GM21619 (cell line): ENCODE measurements around the gene SLC7A9.
"Not testable (repeated sequence)": the region's sequence is repeated elsewhere in the genome, so short reads cannot be mapped to it uniquely, and the experiment has no call there.

Experiments used
- ATAC-seq: cut with Tn5 transposase; IDR thresholded peaks from one replicate; pipeline ENCODE4 v1.9.1; 2021; ENCODE audit not compliant: unreplicated experiment

The SLC7A9 gene

GRCh38 chr19:32864318-32865007 is 5.1 kb downstream of the SLC7A9 start:
- ATAC-seq = no peak

GRCh38 chr19:32863841-32864240 is 5.7 kb downstream of the SLC7A9 start:
- no peak for ATAC-seq

GRCh38 chr19:32863301-32863700 is 6.3 kb downstream of the SLC7A9 start:
- ATAC-seq = no peak

- no peak for ATAC-seq
Observed at GRCh38 chr19:32862741-32863140, 6.8 kb downstream of the SLC7A9 start.

GRCh38 chr19:32862173-32862572 is 7.4 kb downstream of the SLC7A9 start:
- no peak for ATAC-seq

- ATAC-seq = no peak
Observed at GRCh38 chr19:32861596-32861995, 8.0 kb downstream of the SLC7A9 start.

GRCh38 chr19:32859591-32859990 is 10.0 kb downstream of the SLC7A9 start:
- ATAC-seq = no peak

GRCh38 chr19:32858559-32858958 is 11.0 kb downstream of the SLC7A9 start:
- ATAC-seq = no peak

GRCh38 chr19:32858155-32858554 is 11.4 kb downstream of the SLC7A9 start:
- no peak for ATAC-seq

GRCh38 chr19:32857584-32857983 is 12.0 kb downstream of the SLC7A9 start:
- no peak for ATAC-seq

GRCh38 chr19:32856818-32857217 is 12.7 kb downstream of the SLC7A9 start:
- not testable (repeated sequence) for ATAC-seq

- no peak for ATAC-seq
Observed at GRCh38 chr19:32852216-32852615, 17.4 kb downstream of the SLC7A9 start.

GRCh38 chr19:32848035-32848434 is 21.5 kb downstream of the SLC7A9 start:
- ATAC-seq = not testable (repeated sequence)

- ATAC-seq = no peak
Observed at GRCh38 chr19:32843716-32844245, 25.8 kb downstream of the SLC7A9 start.

GRCh38 chr19:32842061-32842460 is 27.5 kb downstream of the SLC7A9 start:
- no peak for ATAC-seq

GRCh38 chr19:32837531-32837930 is 32.0 kb downstream of the SLC7A9 start:
- ATAC-seq = no peak

- ATAC-seq = not testable (repeated sequence)
Observed at GRCh38 chr19:32833388-32833787, 36.2 kb downstream of the SLC7A9 start.

- ATAC-seq = not testable (repeated sequence)
Observed at GRCh38 chr19:32832825-32833224, 36.7 kb downstream of the SLC7A9 start.

GRCh38 chr19:32832094-32832493 is 37.5 kb downstream of the SLC7A9 start:
- ATAC-seq = not testable (repeated sequence)

- ATAC-seq = no peak
Observed at GRCh38 chr19:32831611-32832010, 38.0 kb downstream of the SLC7A9 start.

GRCh38 chr19:32830231-32831014 is 39.1 kb downstream of the SLC7A9 start:
- ATAC-seq = no peak

GRCh38 chr19:32829345-32829896 is 40.1 kb downstream of the SLC7A9 start:
- ATAC-seq = no peak
